ENCODE measurements around the gene OR8S1.
"Not testable (repeated sequence)": the region's sequence is repeated elsewhere in the genome, so short reads cannot be mapped to it uniquely, and the experiment has no call there.

Gene OR8S1

GRCh38 chr12:48536602-48537001, 11.2 kb downstream of the OR8S1 start:
- Histone ChIP-seq H3K9ac (ENCODE audit: low read depth, low read length, poor library complexity, severe bottlenecking) (no peak overlapping the region), H2AFZ (ENCODE audit: low read length) (no peak overlapping the region), H3K4me1 (ENCODE audit: insufficient read depth, low read length, poor library complexity, severe bottlenecking) (no peaks in the 10 kb centered on the region), H3K27me3 (ENCODE audit: insufficient read depth, low read length, poor library complexity, severe bottlenecking) (peaks cover 2% of the 10 kb centered on the region), H3F3A (ENCODE audit: low read depth) (no peaks in the 10 kb centered on the region), H3K4me2 (ENCODE audit: low read depth, low read length, poor library complexity, severe bottlenecking) (no peak overlapping the region), H3K4me3 (ENCODE audit: low read length, poor library complexity, severe bottlenecking) (no peak overlapping the region), H3K79me2 (ENCODE audit: insufficient read depth, low read length) (no peaks in the 10 kb centered on the region), H3K36me3 (ENCODE audit: insufficient read depth, low read length) (no peaks in the 10 kb centered on the region), H4K20me1 (ENCODE audit: insufficient read depth, low read length, poor library complexity, severe bottlenecking) (no peaks in the 10 kb centered on the region), H3K9me2 (replicated peaks; ENCODE audit: low read depth, low read length) (no peaks in the 10 kb centered on the region), H3K9me3 (ENCODE audit: insufficient read depth, low read depth, low read length) (no peaks in the 10 kb centered on the region)
- TF ChIP-seq, protein P1, sequence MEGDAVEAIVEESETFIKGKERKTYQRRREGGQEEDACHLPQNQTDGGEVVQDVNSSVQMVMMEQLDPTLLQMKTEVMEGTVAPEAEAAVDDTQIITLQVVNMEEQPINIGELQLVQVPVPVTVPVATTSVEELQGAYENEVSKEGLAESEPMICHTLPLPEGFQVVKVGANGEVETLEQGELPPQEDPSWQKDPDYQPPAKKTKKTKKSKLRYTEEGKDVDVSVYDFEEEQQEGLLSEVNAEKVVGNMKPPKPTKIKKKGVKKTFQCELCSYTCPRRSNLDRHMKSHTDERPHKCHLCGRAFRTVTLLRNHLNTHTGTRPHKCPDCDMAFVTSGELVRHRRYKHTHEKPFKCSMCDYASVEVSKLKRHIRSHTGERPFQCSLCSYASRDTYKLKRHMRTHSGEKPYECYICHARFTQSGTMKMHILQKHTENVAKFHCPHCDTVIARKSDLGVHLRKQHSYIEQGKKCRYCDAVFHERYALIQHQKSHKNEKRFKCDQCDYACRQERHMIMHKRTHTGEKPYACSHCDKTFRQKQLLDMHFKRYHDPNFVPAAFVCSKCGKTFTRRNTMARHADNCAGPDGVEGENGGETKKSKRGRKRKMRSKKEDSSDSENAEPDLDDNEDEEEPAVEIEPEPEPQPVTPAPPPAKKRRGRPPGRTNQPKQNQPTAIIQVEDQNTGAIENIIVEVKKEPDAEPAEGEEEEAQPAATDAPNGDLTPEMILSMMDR (conservative IDR thresholded peaks at IDR 0.05; ENCODE audit: low read length): no peak
- no peak for TF ChIP-seq EZH2phosphoT487 (IDR thresholded peaks at IDR 0.05; ENCODE audit: borderline replicate concordance)

DNA sequence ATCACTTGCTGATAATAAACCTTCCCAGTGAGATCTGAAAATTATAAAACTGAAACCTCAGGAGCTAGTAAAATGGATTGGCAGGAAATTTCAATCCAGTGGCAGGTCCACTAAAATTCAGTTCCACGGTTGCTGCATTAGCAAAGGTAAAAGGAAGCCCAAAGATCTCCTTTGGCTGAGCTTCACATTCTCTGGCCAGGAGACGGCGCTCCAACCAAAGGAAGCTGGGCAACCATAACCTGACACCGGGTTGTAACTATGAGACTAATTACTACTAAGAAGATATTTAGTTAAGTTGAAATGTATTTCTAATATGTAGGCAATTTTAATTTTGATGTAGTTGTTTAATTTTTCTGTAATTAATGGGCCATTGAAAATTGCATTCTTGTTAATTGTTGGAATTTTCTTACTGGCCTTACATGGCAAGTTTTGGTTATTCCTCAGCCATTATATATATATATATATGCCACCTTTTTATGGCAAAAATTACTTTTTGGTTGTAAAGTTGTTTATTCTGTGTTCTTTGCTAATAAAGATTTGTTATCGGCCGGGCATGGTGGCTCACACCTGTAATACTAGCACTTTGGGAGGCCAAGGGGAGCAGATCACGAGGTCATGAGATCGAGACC, 17.0 kb downstream of the OR8S1 start:
- Histone ChIP-seq H3F3A (ENCODE audit: low read depth) (no peaks in the 10 kb centered on the region), H3K9me2 (replicated peaks; ENCODE audit: low read depth, low read length) (no peaks in the 10 kb centered on the region), H3K79me2 (ENCODE audit: insufficient read depth, low read length) (no peaks in the 10 kb centered on the region), H4K20me1 (ENCODE audit: insufficient read depth, low read length, poor library complexity, severe bottlenecking) (no peaks in the 10 kb centered on the region), H3K27me3 (ENCODE audit: insufficient read depth, low read length, poor library complexity, severe bottlenecking) (no peaks in the 10 kb centered on the region), H3K9me3 (ENCODE audit: insufficient read depth, low read depth, low read length) (no peaks in the 10 kb centered on the region), H3K4me2 (ENCODE audit: low read depth, low read length, poor library complexity, severe bottlenecking) (no peak overlapping the region), H3K9ac (ENCODE audit: low read depth, low read length, poor library complexity, severe bottlenecking) (no peak overlapping the region), H3K4me1 (ENCODE audit: insufficient read depth, low read length, poor library complexity, severe bottlenecking) (no peaks in the 10 kb centered on the region), H3K36me3 (ENCODE audit: insufficient read depth, low read length) (no peaks in the 10 kb centered on the region), H2AFZ (ENCODE audit: low read length) (peak overlapping the region; percentile 49; the same call in 1 of the 2 replicates), H3K4me3 (ENCODE audit: low read length, poor library complexity, severe bottlenecking) (no peak overlapping the region)
- TF ChIP-seq EZH2phosphoT487 (IDR thresholded peaks at IDR 0.05; ENCODE audit: borderline replicate concordance): no peak
- TF ChIP-seq, protein P1 (conservative IDR thresholded peaks at IDR 0.05; ENCODE audit: low read length): peak; percentile 85

- Histone ChIP-seq H3F3A (ENCODE audit: low read depth) (no peaks in the 10 kb centered on the region), H3K9me2 (replicated peaks; ENCODE audit: low read depth, low read length) (no peaks in the 10 kb centered on the region), H2AFZ (ENCODE audit: low read length) (no peak overlapping the region), H3K79me2 (ENCODE audit: insufficient read depth, low read length) (no peaks in the 10 kb centered on the region), H3K4me2 (ENCODE audit: low read depth, low read length, poor library complexity, severe bottlenecking) (no peak overlapping the region), H3K9ac (ENCODE audit: low read depth, low read length, poor library complexity, severe bottlenecking) (no peak overlapping the region), H4K20me1 (ENCODE audit: insufficient read depth, low read length, poor library complexity, severe bottlenecking) (no peaks in the 10 kb centered on the region), H3K27me3 (ENCODE audit: insufficient read depth, low read length, poor library complexity, severe bottlenecking) (no peaks in the 10 kb centered on the region), H3K36me3 (ENCODE audit: insufficient read depth, low read length) (no peaks in the 10 kb centered on the region), H3K4me1 (ENCODE audit: insufficient read depth, low read length, poor library complexity, severe bottlenecking) (no peaks in the 10 kb centered on the region), H3K4me3 (ENCODE audit: low read length, poor library complexity, severe bottlenecking) (no peak overlapping the region), H3K9me3 (ENCODE audit: insufficient read depth, low read depth, low read length) (no peaks in the 10 kb centered on the region)
- TF ChIP-seq EZH2phosphoT487 (IDR thresholded peaks at IDR 0.05; ENCODE audit: borderline replicate concordance): no peak
- TF ChIP-seq, protein P1 (conservative IDR thresholded peaks at IDR 0.05; ENCODE audit: low read length): no peak
Measured at GRCh38 chr12:48545833-48546469, 20.5 kb downstream of the OR8S1 start.

- H3K9me2 ChIP-seq (replicated peaks; ENCODE audit: low read depth, low read length): not testable (repeated sequence)
Measured at GRCh38 chr12:48547012-48547411, 21.6 kb downstream of the OR8S1 start.

DNA sequence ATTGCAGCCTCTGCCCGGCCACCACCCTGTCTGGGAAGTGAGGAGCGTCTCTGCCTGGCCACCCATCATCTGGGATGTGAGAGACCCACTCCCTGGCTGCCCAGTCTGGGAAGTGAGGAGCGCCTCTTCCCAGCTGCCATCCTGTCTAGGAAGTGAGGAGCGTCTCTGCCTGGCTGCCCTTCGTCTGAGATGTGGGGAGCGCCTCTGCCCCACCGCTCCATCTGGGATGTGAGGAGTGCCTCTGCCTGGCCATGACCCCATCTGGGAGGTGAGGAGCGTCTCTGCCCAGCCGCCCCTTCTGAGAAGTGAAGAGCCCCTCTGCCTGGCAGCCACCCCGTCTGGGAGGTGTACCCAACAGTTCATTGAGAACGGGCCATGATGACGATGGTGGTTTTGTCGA, 26.2 kb downstream of the OR8S1 start:
- H3K9me2 ChIP-seq (replicated peaks; ENCODE audit: low read depth, low read length); H3K27me3 ChIP-seq (ENCODE audit: insufficient read depth, low read length, poor library complexity, severe bottlenecking); H3K36me3 ChIP-seq (ENCODE audit: insufficient read depth, low read length); H3K4me3 ChIP-seq (ENCODE audit: low read length, poor library complexity, severe bottlenecking); H3K9ac ChIP-seq (ENCODE audit: low read depth, low read length, poor library complexity, severe bottlenecking); H3K4me2 ChIP-seq (ENCODE audit: low read depth, low read length, poor library complexity, severe bottlenecking); H3K79me2 ChIP-seq (ENCODE audit: insufficient read depth, low read length); H2AFZ ChIP-seq (ENCODE audit: low read length); H4K20me1 ChIP-seq (ENCODE audit: insufficient read depth, low read length, poor library complexity, severe bottlenecking); H3F3A ChIP-seq (ENCODE audit: low read depth); H3K4me1 ChIP-seq (ENCODE audit: insufficient read depth, low read length, poor library complexity, severe bottlenecking); H3K9me3 ChIP-seq (ENCODE audit: insufficient read depth, low read depth, low read length): not testable (repeated sequence)

More at GRCh38 chr12:48547012-48547411, 21.6 kb downstream of the OR8S1 start:
- not testable (repeated sequence) for H3K79me2 ChIP-seq (ENCODE audit: insufficient read depth, low read length); H4K20me1 ChIP-seq (ENCODE audit: insufficient read depth, low read length, poor library complexity, severe bottlenecking); H3K4me2 ChIP-seq (ENCODE audit: low read depth, low read length, poor library complexity, severe bottlenecking); H3K4me1 ChIP-seq (ENCODE audit: insufficient read depth, low read length, poor library complexity, severe bottlenecking); H3K9ac ChIP-seq (ENCODE audit: low read depth, low read length, poor library complexity, severe bottlenecking); H3K4me3 ChIP-seq (ENCODE audit: low read length, poor library complexity, severe bottlenecking); H3K9me3 ChIP-seq (ENCODE audit: insufficient read depth, low read depth, low read length); H3F3A ChIP-seq (ENCODE audit: low read depth); H3K27me3 ChIP-seq (ENCODE audit: insufficient read depth, low read length, poor library complexity, severe bottlenecking); H3K36me3 ChIP-seq (ENCODE audit: insufficient read depth, low read length); H2AFZ ChIP-seq (ENCODE audit: low read length)
